HG02970 (cell line): ENCODE measurements around the gene PARP8.
"Not testable (repeated sequence)": the region's sequence is repeated elsewhere in the genome, so short reads cannot be mapped to it uniquely, and the experiment has no call there.

Experiments used
- ATAC-seq: cut with Tn5 transposase; IDR thresholded peaks from one replicate; pipeline ENCODE4 v1.9.1; 2021; ENCODE audit warnings: mild to moderate bottlenecking, moderate library complexity, moderate number of reproducible peaks; ENCODE audit not compliant: unreplicated experiment, low FRiP score

Gene PARP8

DNA sequence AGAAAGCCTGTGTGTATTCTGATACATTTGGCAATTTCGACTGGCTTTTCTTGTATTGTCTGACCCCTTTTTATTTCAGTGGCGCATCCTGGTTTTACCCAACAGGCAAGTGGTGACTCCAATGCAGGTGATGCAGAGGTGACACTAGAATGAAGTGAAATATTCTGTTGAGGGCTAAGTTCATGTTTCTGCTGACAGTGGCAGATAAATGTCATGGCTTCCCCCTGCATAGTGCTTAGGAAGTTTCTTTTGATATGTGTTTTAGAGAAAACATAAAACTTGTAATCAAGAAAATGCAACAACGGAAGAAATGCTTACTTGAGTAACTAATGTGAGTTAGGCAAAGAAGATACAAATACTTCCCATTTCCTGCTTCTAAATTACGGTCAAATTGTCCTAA lies 13.1 kb downstream of the PARP8 start:
- ATAC-seq, result not testable (repeated sequence)

- ATAC-seq, result no peak
These were observed 18.3 kb downstream of the PARP8 start for GRCh38 chr5:50684721-50685120.

GRCh38 chr5:50687548-50687947 lies 21.1 kb downstream of the PARP8 start:
- ATAC-seq, result no peak

GRCh38 chr5:50691399-50692016 lies 25.1 kb downstream of the PARP8 start:
- no peak for ATAC-seq

DNA sequence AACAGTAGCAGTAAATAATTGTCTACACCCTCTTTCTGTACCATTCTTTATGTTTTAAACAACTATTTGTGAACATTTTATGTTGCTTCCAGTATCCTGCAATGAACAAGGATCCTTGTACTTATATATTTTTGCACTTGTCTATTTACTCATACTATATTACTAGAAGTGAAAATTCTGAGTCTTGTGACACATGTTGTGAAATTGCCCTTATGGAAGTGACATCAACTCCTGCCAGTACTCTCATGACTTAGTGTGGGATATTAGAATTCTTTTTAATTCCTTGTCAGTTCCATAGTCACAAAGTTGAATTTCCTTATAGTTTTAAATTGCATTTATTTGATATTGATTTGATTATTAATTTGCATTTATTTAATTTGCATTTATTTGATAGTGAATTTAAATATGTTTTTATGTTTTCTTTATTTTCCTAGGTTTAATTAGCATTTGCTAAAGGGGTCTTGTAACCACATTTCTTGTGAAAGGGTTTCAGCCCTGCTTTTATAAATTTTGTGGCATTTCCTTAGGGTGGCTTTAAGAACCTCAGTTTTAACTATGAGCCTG lies 27.7 kb downstream of the PARP8 start:
- no peak for ATAC-seq

DNA sequence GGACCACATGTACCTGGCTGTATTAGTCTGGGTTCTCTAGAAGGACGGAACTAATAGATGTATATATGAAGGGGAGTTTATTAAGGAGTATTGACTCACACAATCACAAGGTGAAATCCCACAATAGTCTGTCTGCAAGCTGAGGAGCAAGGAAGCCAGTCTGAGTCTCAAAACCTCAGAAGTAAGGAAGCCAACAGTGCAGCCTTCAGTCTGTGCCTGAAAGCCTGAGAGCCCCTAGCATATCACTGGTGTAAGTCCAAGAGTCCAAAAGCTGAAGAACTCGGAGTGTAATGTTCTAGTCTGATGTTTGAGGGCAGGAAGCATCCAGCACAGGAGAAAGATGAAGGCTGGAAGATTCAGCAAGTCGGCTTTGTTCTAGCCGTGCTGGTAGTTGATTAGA lies 28.2 kb downstream of the PARP8 start:
- not testable (repeated sequence) for ATAC-seq

DNA sequence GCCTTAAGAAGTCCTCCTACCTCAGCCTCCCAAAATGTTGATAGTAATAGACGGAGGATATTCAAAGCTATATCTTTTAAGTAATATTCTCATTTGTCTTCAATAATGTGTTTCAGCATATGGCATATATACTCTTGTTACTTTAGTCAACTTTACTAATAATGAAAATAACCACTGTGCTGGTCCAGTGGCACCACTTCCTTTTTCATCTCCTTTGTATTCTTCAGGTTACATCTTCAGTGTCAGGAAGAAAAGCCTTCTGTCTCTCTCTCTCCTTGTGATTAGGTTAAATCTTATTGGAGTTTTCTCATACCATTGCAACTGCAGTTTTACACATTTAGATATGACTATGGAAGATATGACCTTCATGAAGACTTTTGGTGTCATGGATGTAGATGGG lies 31.3 kb downstream of the PARP8 start:
- ATAC-seq, result no peak

DNA sequence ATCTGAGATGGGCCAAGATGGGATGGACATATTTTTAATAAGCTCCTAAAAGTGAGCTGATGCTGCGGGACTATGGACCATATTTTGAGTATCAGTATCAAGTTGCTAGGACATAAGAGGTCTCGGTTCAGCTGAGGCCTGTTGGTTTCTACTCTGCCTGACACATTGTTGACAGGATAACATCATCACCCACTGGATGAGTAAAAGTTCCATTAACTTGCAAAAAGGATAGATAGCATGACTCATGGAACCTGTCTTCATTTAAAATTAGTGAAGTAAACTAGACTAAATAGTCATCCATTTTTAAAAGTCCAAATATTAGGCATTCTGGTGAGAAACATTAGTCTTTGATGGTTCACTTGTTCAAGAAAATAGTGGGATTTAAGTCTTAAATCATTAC lies 33.3 kb downstream of the PARP8 start:
- ATAC-seq, result no peak

DNA sequence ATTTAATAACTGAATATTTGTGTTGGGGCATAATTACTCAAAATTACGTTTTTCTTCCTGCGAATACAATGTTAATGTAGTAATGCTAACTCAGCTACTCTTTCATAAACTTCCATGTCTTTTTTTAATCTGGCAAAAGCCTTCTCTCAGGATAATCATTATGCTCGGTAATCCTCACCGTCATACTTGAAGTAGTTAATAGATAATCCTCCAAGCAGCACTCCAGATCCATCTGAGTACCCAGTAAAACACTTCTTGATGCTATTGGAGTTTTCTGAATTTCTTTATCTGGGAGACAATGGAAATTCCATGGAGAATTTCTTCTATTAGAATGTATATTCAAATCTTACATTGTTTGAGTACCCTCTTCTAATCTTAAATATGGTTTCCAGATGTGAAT lies 34.3 kb downstream of the PARP8 start:
- ATAC-seq, result no peak

- no peak for ATAC-seq
These were observed 36.4 kb downstream of the PARP8 start for GRCh38 chr5:50702615-50703366.

- ATAC-seq, result no peak
These were observed 36.9 kb downstream of the PARP8 start for GRCh38 chr5:50703367-50703666.

DNA sequence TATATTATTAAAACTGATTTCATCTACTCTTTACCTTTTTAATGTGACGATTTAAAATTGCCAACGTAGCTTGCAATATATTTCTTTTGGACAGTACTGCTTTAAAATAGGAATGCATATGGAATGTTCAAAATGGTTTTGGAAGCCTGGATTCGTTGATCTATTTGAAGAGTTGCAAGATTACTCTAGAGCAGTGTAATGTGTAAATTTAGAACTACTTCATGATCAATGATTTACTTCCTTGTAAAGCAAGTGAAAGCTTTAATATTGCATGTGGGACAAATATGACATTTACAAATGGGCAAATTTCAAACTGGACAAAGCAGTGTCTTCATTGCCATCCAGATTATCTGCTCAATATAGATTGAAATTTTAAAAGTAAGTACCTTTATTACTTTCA lies 38.3 kb downstream of the PARP8 start:
- no peak for ATAC-seq

GRCh38 chr5:50709471-50709870 lies 43.0 kb downstream of the PARP8 start:
- no peak for ATAC-seq

GRCh38 chr5:50710838-50711237 lies 44.4 kb downstream of the PARP8 start:
- ATAC-seq, result peak; percentile 30

GRCh38 chr5:50711280-50711679 lies 44.8 kb downstream of the PARP8 start:
- ATAC-seq, result peak; percentile 92

GRCh38 chr5:50712479-50712878 lies 46.0 kb downstream of the PARP8 start:
- no peak for ATAC-seq

DNA sequence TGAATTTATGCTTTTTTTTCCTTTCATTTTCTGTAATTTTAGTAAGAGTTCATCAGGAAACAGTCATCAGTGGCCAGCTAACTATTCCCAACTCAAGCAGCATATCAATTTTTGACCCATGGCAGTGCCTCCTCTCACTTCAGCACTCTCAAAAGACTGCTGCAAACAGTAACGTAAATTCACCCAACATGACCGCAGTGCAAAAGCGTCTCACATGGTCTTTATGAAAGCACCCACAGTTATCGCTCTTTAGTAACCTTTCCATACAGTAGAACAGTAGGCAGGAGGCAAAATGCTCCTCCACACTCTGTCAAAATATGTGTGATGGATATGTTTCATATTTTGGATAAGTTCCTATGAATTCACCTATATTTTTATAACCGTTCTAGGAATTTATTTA lies 48.6 kb downstream of the PARP8 start:
- no peak for ATAC-seq

- ATAC-seq, result no peak
These were observed 49.7 kb downstream of the PARP8 start for GRCh38 chr5:50716134-50716533.

GRCh38 chr5:50717651-50718050 lies 51.2 kb downstream of the PARP8 start:
- no peak for ATAC-seq

- no peak for ATAC-seq
These were observed 53.7 kb downstream of the PARP8 start for GRCh38 chr5:50720061-50720710.

- no peak for ATAC-seq
These were observed 55.8 kb downstream of the PARP8 start for GRCh38 chr5:50722223-50722622.

GRCh38 chr5:50724262-50724661 lies 57.8 kb downstream of the PARP8 start:
- no peak for ATAC-seq
